SK-N-MC (cell line): ENCODE results near the gene SCLY.

ENCODE experiments used
- EZH2 ChIP-seq: fragments of 200-600 bp; sonication (generic); IDR thresholded peaks from one replicate; pipeline ENCODE4 v1.6.1; 2017; ENCODE audit warnings: antibody characterized with exemption
- FOXP2 ChIP-seq: optimal IDR thresholded peaks from 2 replicates; pipeline ENCODE3; 2011; ENCODE audit warnings: mild to moderate bottlenecking, moderate library complexity; ENCODE audit not compliant: insufficient read depth; ENCODE audit errors: extremely low read length, control extremely low read depth
- POLR2AphosphoS5 ChIP-seq: IDR thresholded peaks from 2 replicates; pipeline ENCODE4 v1.6.1; 2012; ENCODE audit warnings: mild to moderate bottlenecking, low read depth, low read length, borderline replicate concordance

DNA sequence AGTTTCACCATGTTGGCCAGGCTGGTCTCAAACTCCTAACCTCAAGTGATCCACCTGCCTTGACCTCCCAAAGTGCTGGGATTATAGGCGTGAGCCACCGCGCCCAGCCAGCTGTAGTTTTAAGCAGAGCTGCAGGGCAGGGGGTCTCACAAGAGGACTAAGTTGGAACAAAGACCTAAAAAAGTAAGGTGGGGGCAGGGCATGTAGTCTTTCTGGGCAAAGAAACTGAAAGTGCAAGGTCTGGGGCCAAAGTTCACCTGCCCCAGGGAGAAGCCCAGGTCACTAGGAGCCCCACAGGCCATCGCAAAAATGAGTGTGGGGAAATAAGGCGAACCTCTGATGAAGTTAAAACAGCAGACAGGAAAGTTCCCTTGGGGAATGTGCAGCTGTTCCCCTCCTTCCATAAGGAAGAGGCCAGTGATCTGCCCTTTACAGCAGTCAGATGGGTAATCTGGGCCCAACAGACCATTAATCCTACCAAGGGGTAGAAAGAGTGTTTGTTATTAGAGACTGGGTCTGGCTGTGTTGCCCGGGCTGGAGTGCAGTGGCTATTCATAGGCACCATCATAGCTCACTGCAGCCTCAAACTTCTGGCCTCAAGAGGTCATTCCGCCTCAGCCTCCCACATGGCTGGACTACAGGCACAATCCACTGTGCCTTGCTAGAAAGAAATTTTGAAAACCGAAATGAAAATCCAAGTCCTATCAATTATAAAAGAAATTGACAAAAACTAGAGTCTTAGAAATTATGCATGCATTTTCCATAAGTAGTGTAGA lies 2.8 kb downstream of the SCLY start:
- TF ChIP-seq POLR2AphosphoS5 (no peak), EZH2 (no peak), FOXP2 (no peak)
